ENCODE results near the gene FANCL.
"Not testable (repeated sequence)": the region's sequence is repeated elsewhere in the genome, so short reads cannot be mapped to it uniquely, and the experiment has no call there.

Gene FANCL

GRCh38 chr2:58138396-58139030, 102.6 kb downstream of the FANCL start:
- no peak for DNase-seq

GRCh38 chr2:58137856-58138255, 103.3 kb downstream of the FANCL start:
- no peak for DNase-seq

- DNase-seq, result no peak
Observed at GRCh38 chr2:58137221-58137620, 103.9 kb downstream of the FANCL start.

GRCh38 chr2:58135861-58136260, 105.3 kb downstream of the FANCL start:
- no peak for DNase-seq

- no peak for DNase-seq
Observed at GRCh38 chr2:58133395-58133794, 107.7 kb downstream of the FANCL start.

GRCh38 chr2:58131191-58132011, 109.7 kb downstream of the FANCL start:
- DNase-seq, result no peak

- no peak for DNase-seq
Observed at GRCh38 chr2:58130238-58130637, 110.9 kb downstream of the FANCL start.

- no peak for DNase-seq
Observed at GRCh38 chr2:58127111-58127510, 114.0 kb downstream of the FANCL start.

GRCh38 chr2:58122540-58122939, 118.6 kb downstream of the FANCL start:
- no peak for DNase-seq

GRCh38 chr2:58122040-58122439, 119.1 kb downstream of the FANCL start:
- no peak for DNase-seq

- DNase-seq, result no peak
Observed at GRCh38 chr2:58120626-58121229, 120.4 kb downstream of the FANCL start.

- DNase-seq, result not testable (repeated sequence)
Observed at GRCh38 chr2:58113563-58113962, 127.6 kb downstream of the FANCL start.

GRCh38 chr2:58110765-58111164, 130.4 kb downstream of the FANCL start:
- no peak for DNase-seq

GRCh38 chr2:58109481-58109880, 131.6 kb downstream of the FANCL start:
- no peak for DNase-seq
